MCF 10A (cell line): Measurements from ENCODE around the gene XPO4. TPM values are rescaled to one million over a fixed set of nuclear protein-coding genes. Genes with fewer than 3 reads are reported as not detected.
A peak's percentile ranks its signal among the peaks of the same experiment; 100 is the strongest.
"Not testable (repeated sequence)": the region's sequence is repeated elsewhere in the genome, so short reads cannot be mapped to it uniquely, and the experiment has no call there.

Experiments
- BruUV-seq: library from RNA; stranded (reverse); fragments of 400-500 nt; replicated peaks from 2 replicates; lab custom pipeline; 2021; lab: Mats Ljungman, UMichigan
- CTCF ChIA-PET: fragments of 300-600 bp; sonication (Branson Sonifier 250); formaldehyde crosslinking; extraction: SDS; loops from one replicate; lab custom pipeline; 2021; ENCODE audit warnings: antibody characterized with exemption, inconsistent platforms; lab: Yijun Ruan, JAX
- POLR2A ChIA-PET: fragments of 300-600, 350-650 bp; sonication (Branson Sonifier 250); formaldehyde crosslinking; extraction: SDS; loops from one replicate; lab custom pipeline; 2020; ENCODE audit warnings: antibody characterized with exemption, inconsistent platforms; lab: Yijun Ruan, JAX
- DNase-seq: peaks from one replicate; pipeline ENCODE4 v3.0.0-alpha.2; 2018; ENCODE audit not compliant: unreplicated experiment
- H3K27ac Mint-ChIP-seq: one replicate; pipeline ENCODE4 v1.8.0; 2022; ENCODE audit warnings: mild to moderate bottlenecking, low read depth, mixed read lengths; ENCODE audit not compliant: unreplicated experiment
- H3K27me3 Mint-ChIP-seq: one replicate; pipeline ENCODE4 v1.8.0; 2022; ENCODE audit warnings: mixed read lengths; ENCODE audit not compliant: insufficient read depth, unreplicated experiment
- H3K36me3 Mint-ChIP-seq: one replicate; pipeline ENCODE4 v1.8.0; 2022; ENCODE audit warnings: mild to moderate bottlenecking, moderate library complexity, mixed read lengths; ENCODE audit not compliant: insufficient read depth, unreplicated experiment
- H3K4me1 Mint-ChIP-seq: one replicate; pipeline ENCODE4 v1.8.0; 2022; ENCODE audit warnings: mixed read lengths; ENCODE audit not compliant: insufficient read depth, unreplicated experiment
- H3K4me3 Mint-ChIP-seq: one replicate; pipeline ENCODE4 v1.8.0; 2022; ENCODE audit warnings: mild to moderate bottlenecking, moderate library complexity, mixed read lengths; ENCODE audit not compliant: unreplicated experiment
- H3K9me3 Mint-ChIP-seq: one replicate; pipeline ENCODE4 v1.8.0; 2022; ENCODE audit warnings: mixed read lengths; ENCODE audit not compliant: unreplicated experiment
- CTCF ChIP-seq: fragments of 200-600 bp; IDR thresholded peaks from one replicate; pipeline ENCODE4 v1.8.0; 2022; ENCODE audit warnings: antibody characterized with exemption, mild to moderate bottlenecking; ENCODE audit not compliant: unreplicated experiment
- intact Hi-C: fragments of 100-400 bp; cut with micrococcal nuclease; formaldehyde crosslinking; loops from 2 replicates; pipeline ENCODE4 v1.14.1; 2022
- total RNA-seq: library from RNA; stranded (reverse); gene quantifications from 2 replicates; pipeline ENCODE4 v1.2.3, GENCODE V29; 2022

The XPO4 gene
- total RNA-seq, 1 experiment from 2014 or later, result 25.8 TPM

GRCh38 chr13:20901668-20902437 lies 693 bp downstream of the XPO4 start:
- POLR2A ChIA-PET, result interaction anchor here (0.6 to 2.8 kb wide), 35 partner anchors 10 to 727 kb away, joined by 3 to 16 read pairs (median 4); partner anchors contain the start of genes EEF1AKMT1, GJB2 and IFT88

DNA sequence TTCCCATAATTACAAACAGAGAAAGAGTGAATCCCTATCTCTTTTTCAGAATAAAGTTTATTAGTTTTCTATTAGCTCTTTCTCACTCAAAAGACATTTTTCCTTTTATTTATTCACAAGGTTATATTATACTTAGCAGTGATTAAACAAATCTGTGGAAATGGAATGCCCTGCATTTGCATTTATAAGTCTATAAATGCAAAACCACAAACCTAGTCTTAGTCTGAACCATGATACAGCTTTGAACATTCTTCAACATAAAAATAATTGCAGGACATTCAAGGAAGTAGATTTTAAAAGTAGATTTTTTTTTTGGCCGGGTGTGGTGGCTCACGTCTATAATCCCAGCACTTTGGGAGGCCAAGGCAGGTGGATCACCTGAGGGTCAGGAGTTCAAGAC lies 8.3 kb downstream of the XPO4 start:
- POLR2A ChIA-PET, result interaction anchor here (0.6 to 0.7 kb wide), 2 partner anchors 213 to 960 kb away, joined by 3 read pairs; no protein-coding TSS in a partner anchor
- intact Hi-C loops, result no loop called here
- no TSS peak for BruUV-seq
- TF ChIP-seq CTCF, result no peak
- CTCF ChIA-PET, result no interaction called here
- H3K36me3 Mint-ChIP-seq, result peaks cover 2% of the 10 kb centered on the region
- DNase-seq, result no peak
- no peaks in the 10 kb centered on the region for H3K27me3 Mint-ChIP-seq
- no peak overlapping the region for H3K4me3 Mint-ChIP-seq
- H3K9me3 Mint-ChIP-seq, result no peaks in the 10 kb centered on the region
- H3K4me1 Mint-ChIP-seq, result peaks cover 6% of the 10 kb centered on the region
- no peak overlapping the region for H3K27ac Mint-ChIP-seq

More at GRCh38 chr13:20901668-20902437, 693 bp downstream of the XPO4 start:
- peaks cover 10% of the 10 kb centered on the region for H3K4me1 Mint-ChIP-seq
- no peaks in the 10 kb centered on the region for H3K9me3 Mint-ChIP-seq
- no peaks in the 10 kb centered on the region for H3K27me3 Mint-ChIP-seq
- intact Hi-C loops, result no loop called here
- BruUV-seq, result no TSS peak
- TF ChIP-seq CTCF, result no peak
- peak overlapping the region; percentile 94 for H3K4me3 Mint-ChIP-seq
- peak overlapping the region; percentile 94 for H3K27ac Mint-ChIP-seq
- peaks cover 13% of the 10 kb centered on the region for H3K36me3 Mint-ChIP-seq
- CTCF ChIA-PET, result interaction anchor here (0.6 to 2.9 kb wide), 8 partner anchors 23 to 575 kb away, joined by 3 to 20 read pairs (median 3); no protein-coding TSS in a partner anchor
- DNase-seq, result peak; percentile 66

DNA sequence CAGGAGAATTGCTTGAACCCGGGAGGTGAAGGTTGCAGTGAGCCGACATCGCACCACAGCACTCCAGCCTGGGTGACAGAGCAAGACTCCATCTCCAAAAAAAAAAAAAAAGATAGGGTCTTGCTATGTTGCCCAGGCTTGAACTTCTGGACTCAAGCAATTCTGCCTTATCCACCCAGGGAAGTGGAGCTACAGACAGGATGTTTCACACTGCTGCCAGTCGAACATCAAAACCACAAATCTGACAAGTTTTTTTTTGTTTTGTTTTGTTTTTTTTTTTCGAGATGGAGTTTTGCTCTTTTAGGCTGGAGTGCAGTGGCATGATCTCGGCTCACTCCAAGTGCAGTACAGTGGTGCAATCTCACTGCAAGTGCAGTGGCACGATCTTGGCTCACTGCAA lies 10.8 kb downstream of the XPO4 start:
- no peaks in the 10 kb centered on the region for H3K27me3 Mint-ChIP-seq
- H3K36me3 Mint-ChIP-seq, result no peaks in the 10 kb centered on the region
- CTCF ChIA-PET, result interaction anchor here (0.6 to 1.0 kb wide), 3 partner anchors 9 to 20 kb away, joined by 3 to 4 read pairs (median 4); no protein-coding TSS in a partner anchor
- no peaks in the 10 kb centered on the region for H3K4me1 Mint-ChIP-seq
- BruUV-seq, result no TSS peak
- TF ChIP-seq CTCF, result no peak
- intact Hi-C loops, result no loop called here
- no peak overlapping the region for H3K27ac Mint-ChIP-seq
- H3K9me3 Mint-ChIP-seq, result no peaks in the 10 kb centered on the region
- DNase-seq, result no peak
- no peak overlapping the region for H3K4me3 Mint-ChIP-seq
- POLR2A ChIA-PET, result interaction anchor here (0.6 to 3.0 kb wide), 2 partner anchors 10 to 117 kb away, joined by 3 to 13 read pairs; partner anchors contain the start of gene XPO4

GRCh38 chr13:20891034-20891433 lies 11.5 kb downstream of the XPO4 start:
- Mint-ChIP-seq H3K36me3 (no peaks in the 10 kb centered on the region), H3K9me3 (no peaks in the 10 kb centered on the region), H3K27ac (no peak overlapping the region), H3K4me3 (no peak overlapping the region), H3K27me3 (no peaks in the 10 kb centered on the region), H3K4me1 (no peaks in the 10 kb centered on the region)
- POLR2A ChIA-PET, result interaction anchor here (0.5 to 3.0 kb wide), 3 partner anchors 11 to 116 kb away, joined by 3 to 13 read pairs (median 3); partner anchors contain the start of gene XPO4
- CTCF ChIA-PET, result interaction anchor here (0.6 to 1.0 kb wide), 3 partner anchors 10 to 587 kb away, joined by 3 to 4 read pairs (median 3); no protein-coding TSS in a partner anchor
- intact Hi-C loops, result no loop called here
- no TSS peak for BruUV-seq
- no peak for DNase-seq
- TF ChIP-seq CTCF, result no peak

GRCh38 chr13:20890540-20890939 lies 12.0 kb downstream of the XPO4 start:
- BruUV-seq, H3K36me3 Mint-ChIP-seq, H3K4me1 Mint-ChIP-seq, H3K4me3 Mint-ChIP-seq, H3K27me3 Mint-ChIP-seq, H3K9me3 Mint-ChIP-seq, DNase-seq, intact Hi-C loops, H3K27ac Mint-ChIP-seq: not testable (repeated sequence)
- CTCF ChIA-PET, result interaction anchor here (0.6 to 1.0 kb wide), 4 partner anchors 21 to 587 kb away, joined by 3 read pairs; no protein-coding TSS in a partner anchor
- POLR2A ChIA-PET, result interaction anchor here (0.5 to 3.0 kb wide), 3 partner anchors 11 to 23 kb away, joined by 3 to 13 read pairs (median 5); partner anchors contain the start of gene XPO4
